Endothelial cell of umbilical vein (primary cell): Measurements from ENCODE around the gene TMED8. TPM values are rescaled to one million over a fixed set of nuclear protein-coding genes. Genes with fewer than 3 reads are reported as not detected.

Source experiments
- BruUV-seq: library from RNA; stranded (reverse); fragments of 400-500 nt; replicated peaks from 2 replicates; lab custom pipeline; 2021; lab: Mats Ljungman, UMichigan
- CTCF ChIA-PET: fragments of 300-600, 350-600 bp; sonication (Branson Sonifier 250); formaldehyde crosslinking; loops from one replicate; lab custom pipeline; 2021; ENCODE audit warnings: antibody characterized with exemption, inconsistent platforms; lab: Charles Lee
- POLR2A ChIA-PET: fragments of 300-600, 350-600 bp; sonication (Branson Sonifier 250); formaldehyde crosslinking; loops from one replicate; lab custom pipeline; 2021; ENCODE audit warnings: antibody characterized with exemption, inconsistent platforms; lab: Charles Lee
- DNase-seq: peaks from one replicate; pipeline ENCODE4 v3.0.0-alpha.2; 2011; ENCODE audit warnings: low read depth, low spot score
- FAIRE-seq: peaks from 2 replicates; lab custom pipeline; 2011; peaks lifted over from hg19 to GRCh38; lab: Jason Lieb, UNC
- H2AFZ ChIP-seq: 2 replicates; pipeline ENCODE4 v1.6.0; 2012; ENCODE audit warnings: low read depth, low read length, control low read depth, inconsistent platforms
- H3K27ac ChIP-seq: 2 replicates; pipeline ENCODE4 v1.5.1; 2011; ENCODE audit warnings: low read depth, mild to moderate bottlenecking, control low read depth, low read length, moderate library complexity; ENCODE audit not compliant: insufficient read depth
- H3K27me3 ChIP-seq, 2 experiments: 2 replicates each; pipeline versions ENCODE4 v1.6.0 to v1.6.1; 2011; ENCODE audit warnings: low read length in 2 of 2, mixed read lengths in 1 of 2; ENCODE audit not compliant: control insufficient read depth in 2 of 2, insufficient read depth in 2 of 2
- H3K36me3 ChIP-seq, 2 experiments: 2 replicates in 1 of 2; 3 replicates in 1 of 2; pipeline ENCODE4 v1.5.1; 2011; ENCODE audit warnings: low read length in 2 of 2, mild to moderate bottlenecking in 1 of 2, moderate library complexity in 1 of 2; ENCODE audit not compliant: control insufficient read depth in 2 of 2, insufficient read depth in 2 of 2; ENCODE audit errors: extremely low read depth in 1 of 2
- H3K4me1 ChIP-seq: 3 replicates; pipeline ENCODE4 v1.5.1; 2011; ENCODE audit warnings: mild to moderate bottlenecking, low read length; ENCODE audit not compliant: control insufficient read depth, insufficient read depth; ENCODE audit errors: extremely low read depth
- H3K4me2 ChIP-seq: 2 replicates; pipeline ENCODE4 v1.6.1; 2011; ENCODE audit warnings: low read length, control low read depth, mixed read lengths; ENCODE audit not compliant: insufficient read depth
- H3K4me3 ChIP-seq, 3 experiments: fragments of 200-600 bp in 1 of 3; sonication (generic), shearing (Covaris generic) in 1 of 3; replicated peaks in 1 of 3; 2 replicates each; pipeline ENCODE4 v1.5.1; 2011 to 2016; ENCODE audit warnings: control low read depth in 3 of 3, low read length in 3 of 3, mild to moderate bottlenecking in 2 of 3, inconsistent platforms in 1 of 3, low read depth in 1 of 3, moderate library complexity in 1 of 3; ENCODE audit not compliant: insufficient read depth in 1 of 3
- H3K79me2 ChIP-seq: 2 replicates; pipeline ENCODE4 v1.6.0; 2012; ENCODE audit warnings: low read length, inconsistent platforms; ENCODE audit not compliant: control insufficient read depth, insufficient read depth
- H3K9ac ChIP-seq: replicated peaks from 2 replicates; pipeline ENCODE3; 2011; ENCODE audit warnings: low read length, control low read depth; ENCODE audit not compliant: insufficient read depth; ENCODE audit errors: extremely low read depth
- H3K9me1 ChIP-seq: replicated peaks from 3 replicates; pipeline ENCODE4 v1.6.0; 2011; ENCODE audit warnings: mild to moderate bottlenecking, low read length; ENCODE audit not compliant: control insufficient read depth, insufficient read depth; ENCODE audit errors: extremely low read depth
- H3K9me3 ChIP-seq: replicated peaks from 2 replicates; pipeline ENCODE4 v1.5.1; 2012; ENCODE audit warnings: low read length, inconsistent platforms; ENCODE audit not compliant: control insufficient read depth, insufficient read depth
- H4K20me1 ChIP-seq: replicated peaks from 2 replicates; pipeline ENCODE3; 2011; ENCODE audit warnings: mild to moderate bottlenecking, low read length; ENCODE audit not compliant: control insufficient read depth, insufficient read depth; ENCODE audit errors: extremely low read depth
- CTCF ChIP-seq, 2 donors: IDR thresholded peaks; 1 replicate in 1 of 2; 2 replicates in 1 of 2; pipeline ENCODE4 v1.5.1; 2011; ENCODE audit warnings: low read length in 2 of 2, mild to moderate bottlenecking in 2 of 2, moderate library complexity in 2 of 2, control low read depth in 1 of 2, inconsistent platforms in 1 of 2, low read depth in 1 of 2; ENCODE audit not compliant: insufficient read depth in 1 of 2; ENCODE audit errors: extremely low read depth in 1 of 2
- FOS ChIP-seq: IDR thresholded peaks from 2 replicates; pipeline ENCODE4 v1.6.1; 2011; ENCODE audit warnings: mild to moderate bottlenecking, low read length, moderate library complexity, borderline replicate concordance; ENCODE audit not compliant: insufficient read depth
- GATA2 ChIP-seq: IDR thresholded peaks from 2 replicates; pipeline ENCODE4 v1.7.0; 2011; ENCODE audit warnings: low read depth, mild to moderate bottlenecking, moderate library complexity, mixed read lengths, low read length; ENCODE audit not compliant: insufficient read length, insufficient read depth
- MYC ChIP-seq: IDR thresholded peaks from one replicate; pipeline ENCODE4 v1.6.1; 2011; ENCODE audit warnings: mild to moderate bottlenecking, low read depth, low read length
- POLR2A ChIP-seq: IDR thresholded peaks from 2 replicates; pipeline ENCODE4 v1.6.1; 2012; ENCODE audit warnings: low read depth, mild to moderate bottlenecking, control low read depth, low read length
- POLR2AphosphoS5 ChIP-seq: IDR thresholded peaks from 2 replicates; pipeline ENCODE4 v1.6.1; 2012; ENCODE audit warnings: low read depth, mild to moderate bottlenecking, control low read depth, low read length, moderate library complexity; ENCODE audit not compliant: insufficient read depth
- dilution Hi-C: fragments of 300-500 bp; cut with MboI; formaldehyde crosslinking; loops from one replicate; pipeline ENCODE4 v1.15.0; 2019; ENCODE audit warnings: low sequenced_read_pairs; ENCODE audit not compliant: extremely low pct_ligation_motif_present
- intact Hi-C: fragments of 100-400 bp; cut with micrococcal nuclease; formaldehyde crosslinking; loops from one replicate; pipeline ENCODE4 v1.10.0; 2022
- polyA plus RNA-seq, 4 experiments: library from polyadenylated mRNA; depleted of rRNA in 3 of 4; stranded (reverse) in 3 of 4; unstranded in 1 of 4; fragments of >200 nt; gene quantifications; 2 replicates each; pipeline versions ENCODE4 v1.2.1 to v1.2.3, GENCODE V29; 2011 to 2012; ENCODE audit warnings: missing spikeins in 1 of 4
- total RNA-seq: library from RNA; stranded (reverse); gene quantifications from 2 replicates; pipeline ENCODE4 v1.2.3, GENCODE V29; 2021
- TF ChIP-seq, protein P1 (sequence below): IDR thresholded peaks from 2 replicates; pipeline ENCODE4 v1.6.1; 2011; ENCODE audit not compliant: insufficient read depth, insufficient read length

Gene TMED8
- total and polyA plus RNA-seq, 2 donors (not counting 3 experiments of a cell fraction or from before 2014, with no cell fraction given): 5.2 to 12.6 TPM

DNA sequence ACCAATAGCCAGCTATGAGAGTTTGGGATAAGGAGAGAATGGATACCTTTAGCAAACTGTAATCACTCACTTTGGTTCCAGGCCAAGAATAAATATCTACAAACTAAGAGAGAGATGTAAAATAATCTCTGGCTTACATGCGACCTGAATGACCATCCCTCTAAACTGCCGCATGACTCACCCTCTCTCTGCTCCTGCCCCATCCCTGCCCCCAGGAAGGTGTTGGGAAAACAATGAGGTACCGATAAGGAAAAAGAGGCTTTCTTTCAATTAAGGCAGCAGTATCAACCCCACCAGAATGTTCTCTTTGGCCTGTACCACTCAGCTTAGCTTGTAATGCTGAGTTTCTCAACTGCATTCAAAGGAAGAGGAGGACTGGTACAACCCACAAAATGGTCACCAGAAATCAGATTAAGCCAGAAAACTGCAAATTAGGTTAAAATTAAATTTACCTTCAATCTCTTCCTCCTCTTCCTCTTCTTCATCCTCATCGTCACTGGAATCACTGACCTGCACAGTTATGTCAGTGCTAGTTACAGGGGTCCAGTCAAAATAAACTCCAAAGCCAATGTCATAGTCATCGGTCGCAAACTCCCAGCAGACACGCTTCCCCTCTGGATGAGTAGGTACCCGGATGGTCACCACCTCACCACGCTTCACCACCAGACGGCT lies 34.0 kb downstream of the TMED8 start:
- dilution Hi-C loops: no loop called here
- POLR2A ChIA-PET: no interaction called here

More for the DNA sequence above, 34.0 kb downstream of the TMED8 start:
- H3K9me1 ChIP-seq: no peaks in the 10 kb centered on the region
- H3K9ac ChIP-seq: no peak overlapping the region
- H3K4me1 ChIP-seq: no peaks in the 10 kb centered on the region
- no peak overlapping the region for H3K4me3 ChIP-seq
- peaks cover 0 to 3% of the 10 kb centered on the region in 2 experiments for H3K36me3 ChIP-seq
- intact Hi-C loops: no loop called here
- no peak overlapping the region for H3K4me2 ChIP-seq
- no peak for FAIRE-seq
- no peak for TF ChIP-seq POLR2A
- no peak for TF ChIP-seq GATA2
- no peak for TF ChIP-seq POLR2AphosphoS5
- no peak for TF ChIP-seq MYC
- no peak for TF ChIP-seq CTCF (IDR thresholded peaks at IDR 0.05; ENCODE audit: extremely low read depth in 1 of 2, insufficient read depth in 1 of 2, low read depth in 1 of 2, low read length in 2 of 2)
- TF ChIP-seq, protein P1, sequence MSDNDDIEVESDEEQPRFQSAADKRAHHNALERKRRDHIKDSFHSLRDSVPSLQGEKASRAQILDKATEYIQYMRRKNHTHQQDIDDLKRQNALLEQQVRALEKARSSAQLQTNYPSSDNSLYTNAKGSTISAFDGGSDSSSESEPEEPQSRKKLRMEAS: no peak
- TF ChIP-seq FOS: no peak
- H4K20me1 ChIP-seq: no peaks in the 10 kb centered on the region
- no peak overlapping the region for H2AFZ ChIP-seq
- BruUV-seq: no TSS peak
- no peak overlapping the region for H3K27ac ChIP-seq
- no peak for DNase-seq
- no peaks in the 10 kb centered on the region for H3K79me2 ChIP-seq
- H3K27me3 ChIP-seq: no peaks in the 10 kb centered on the region
- H3K9me3 ChIP-seq: no peaks in the 10 kb centered on the region
- CTCF ChIA-PET: interaction anchor here (0.8 kb wide), 1 partner anchor 22 kb away, joined by 3 read pairs; the partner anchor contains the start of genes GSTZ1 and POMT2
